Stimulated activated CD4-positive, alpha-beta T cell treated with anti-CD3 and anti-CD28 coated beads, TNF-alpha, amount 100 ng/mL, for 24 hours (primary cell): ENCODE measurements around the gene MYO18B.

Experiments used
- DNase-seq, 3 experiments: peaks; one replicate each; pipeline ENCODE4 v3.0.0-alpha.2; 2020; ENCODE audit warnings: low read depth in 3 of 3

Gene MYO18B

DNA sequence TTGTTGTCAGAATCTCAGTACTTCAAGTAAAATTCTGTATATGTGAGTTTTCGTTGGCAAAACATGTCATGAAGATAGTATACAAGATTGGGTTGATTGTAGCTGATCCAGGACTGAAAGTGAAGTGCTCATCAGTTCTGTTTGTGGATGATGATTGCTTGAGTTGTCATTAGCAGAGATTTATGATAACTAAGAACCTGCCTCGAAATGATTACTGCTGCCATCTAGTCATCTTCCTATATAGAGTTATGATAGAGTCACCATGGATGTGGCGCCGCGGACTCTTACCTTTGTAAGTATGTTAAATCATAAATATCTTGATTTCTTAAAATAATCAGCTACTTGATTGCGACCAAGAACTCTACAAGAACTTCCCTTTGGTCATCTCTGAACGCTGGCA, 27.9 kb upstream of the MYO18B start:
- no peak for DNase-seq

DNA sequence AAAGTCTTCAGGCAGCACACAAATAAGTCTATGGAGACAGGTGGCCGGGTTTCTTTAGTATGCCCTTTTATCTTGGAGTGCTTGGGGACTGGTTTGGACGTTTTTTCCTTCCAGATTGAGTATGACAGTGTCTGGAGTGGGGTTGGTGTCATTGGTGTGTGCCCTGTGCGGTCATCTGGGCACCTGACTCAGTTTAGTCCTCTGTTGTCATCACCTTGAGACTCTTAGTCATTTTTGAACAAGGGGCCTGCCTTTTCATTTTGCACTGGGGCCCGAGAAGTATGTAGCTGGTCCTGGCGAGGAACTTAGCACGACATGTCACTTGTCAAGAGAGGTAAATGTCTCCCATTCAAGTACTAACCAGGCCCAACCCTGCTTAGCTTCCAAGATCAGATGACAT, 27.2 kb upstream of the MYO18B start:
- no peak for DNase-seq

DNA sequence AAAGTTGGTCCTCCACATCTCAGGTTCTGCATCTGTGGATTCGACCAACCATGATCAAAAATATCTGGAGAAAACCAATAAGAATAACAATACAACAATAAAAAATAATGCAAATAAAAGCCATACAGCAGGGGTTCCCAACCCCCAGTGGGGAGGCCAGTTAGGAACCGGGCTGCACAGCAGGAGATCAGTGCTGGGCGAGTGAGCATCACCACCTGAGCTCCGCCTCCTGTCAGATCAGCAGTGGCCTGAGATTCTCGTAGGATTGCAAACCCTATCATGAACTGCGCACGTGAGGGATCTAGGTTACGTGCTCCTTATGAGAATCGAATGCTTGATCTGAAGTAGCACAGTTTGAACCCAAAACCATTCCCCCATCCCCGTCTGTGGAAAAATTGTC, 25.4 kb upstream of the MYO18B start:
- DNase-seq, result no peak

DNA sequence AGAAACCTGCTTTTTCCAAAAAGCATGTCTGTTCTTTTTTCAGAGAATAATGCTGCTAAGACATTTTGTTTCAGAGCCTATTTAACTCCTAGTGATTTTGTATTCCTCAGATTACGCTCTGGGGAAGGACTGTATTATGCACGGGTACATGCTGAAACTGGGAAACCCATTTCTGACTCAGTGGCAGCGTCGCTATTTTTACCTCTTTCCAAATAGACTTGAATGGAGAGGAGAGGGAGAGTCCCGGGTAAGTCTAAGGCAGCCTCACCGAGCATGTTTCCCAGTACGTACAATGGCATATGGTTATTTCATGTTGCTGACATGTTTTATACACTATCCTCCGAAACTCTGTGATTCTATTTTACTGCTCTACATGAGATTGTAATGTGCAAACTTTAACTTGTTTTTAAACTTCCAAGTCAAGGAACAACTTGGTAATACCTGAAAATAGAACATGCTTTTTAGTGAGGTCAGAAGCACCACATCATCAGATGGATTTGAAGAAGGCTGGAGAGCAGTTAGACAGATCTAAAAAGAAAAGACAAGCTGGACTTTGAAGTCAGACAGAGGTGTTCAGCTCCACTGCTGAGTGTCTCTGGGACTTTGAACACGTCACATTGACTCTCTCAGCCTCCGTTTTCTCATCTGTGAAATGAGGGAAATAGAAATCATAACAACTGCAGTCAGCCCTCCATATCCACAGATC, 23.7 kb upstream of the MYO18B start:
- no peak for DNase-seq

DNA sequence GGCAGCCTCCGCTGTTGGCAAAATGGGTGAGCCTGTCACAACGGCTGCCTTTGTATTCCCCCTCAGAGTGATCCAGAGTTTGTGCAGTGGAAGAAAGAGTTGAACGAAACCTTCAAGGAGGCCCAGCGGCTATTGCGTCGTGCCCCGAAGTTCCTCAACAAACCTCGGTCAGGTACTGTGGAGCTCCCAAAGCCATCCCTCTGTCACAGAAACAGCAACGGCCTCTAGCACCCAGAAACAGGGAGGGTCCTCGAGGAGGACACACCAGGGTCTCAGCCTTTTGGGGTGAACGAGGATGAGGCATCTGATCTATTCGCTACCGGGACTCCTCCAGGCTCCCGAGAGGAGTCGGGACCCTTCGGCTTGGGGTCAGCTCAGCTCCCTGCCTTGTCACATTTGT, 19.8 kb upstream of the MYO18B start:
- no peak for DNase-seq

DNA sequence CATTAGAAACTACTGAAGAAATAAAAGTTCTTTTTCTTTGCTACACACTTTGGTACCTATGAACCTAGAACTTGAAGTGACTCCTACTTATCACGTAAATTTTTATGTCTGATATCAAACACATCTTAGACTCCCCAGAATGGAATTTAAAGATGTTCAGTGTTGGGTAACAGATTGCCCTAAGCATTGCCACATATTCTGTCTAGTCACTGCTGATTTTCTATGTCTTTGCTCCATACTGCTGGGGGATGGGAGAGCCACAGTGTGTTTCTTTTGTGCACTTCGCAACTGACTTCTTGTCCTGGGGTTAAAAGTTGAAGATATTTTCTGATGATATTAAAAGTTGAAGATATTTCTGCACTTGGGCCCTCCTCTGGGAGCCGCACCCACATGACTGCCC, 19.4 kb upstream of the MYO18B start:
- no peak for DNase-seq

DNA sequence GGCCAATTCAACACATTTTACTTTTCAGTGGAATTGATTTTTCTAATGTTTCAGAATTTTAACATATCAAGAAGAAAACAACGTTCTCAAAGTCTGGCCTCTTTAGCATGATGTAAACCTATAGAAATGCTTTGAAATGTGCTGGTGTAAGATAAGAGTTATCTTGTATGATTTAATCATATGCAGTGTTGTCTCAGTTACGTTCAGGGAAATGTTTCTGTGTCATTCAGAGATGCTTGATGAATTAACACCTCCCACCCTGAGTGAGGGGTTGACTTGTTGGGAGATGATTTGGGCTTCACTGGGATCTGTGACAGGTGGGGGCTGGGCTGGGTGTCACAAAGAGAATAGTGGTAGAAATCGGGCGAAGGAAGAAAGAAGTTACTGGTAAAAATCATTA, 15.7 kb upstream of the MYO18B start:
- no peak for DNase-seq

DNA sequence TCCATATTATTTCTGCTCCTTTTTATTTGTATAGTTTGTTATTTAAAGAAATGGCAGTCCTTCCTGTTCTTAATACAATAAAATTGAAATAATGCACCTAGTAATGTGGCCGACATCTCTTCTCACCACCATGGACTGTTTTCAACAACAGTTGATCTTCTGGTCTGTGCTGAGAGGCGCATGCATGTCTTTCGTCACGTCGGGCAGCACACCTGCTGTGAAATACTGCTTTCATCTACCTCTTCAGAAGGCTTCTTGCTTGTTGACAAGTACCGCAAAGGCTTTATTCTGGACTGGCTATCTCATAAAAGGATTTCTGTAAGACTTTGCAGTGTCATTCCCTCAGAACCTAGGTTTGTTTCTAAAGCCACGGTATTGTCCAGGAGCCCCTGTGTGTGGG, 13.9 kb upstream of the MYO18B start:
- DNase-seq, result no peak

DNA sequence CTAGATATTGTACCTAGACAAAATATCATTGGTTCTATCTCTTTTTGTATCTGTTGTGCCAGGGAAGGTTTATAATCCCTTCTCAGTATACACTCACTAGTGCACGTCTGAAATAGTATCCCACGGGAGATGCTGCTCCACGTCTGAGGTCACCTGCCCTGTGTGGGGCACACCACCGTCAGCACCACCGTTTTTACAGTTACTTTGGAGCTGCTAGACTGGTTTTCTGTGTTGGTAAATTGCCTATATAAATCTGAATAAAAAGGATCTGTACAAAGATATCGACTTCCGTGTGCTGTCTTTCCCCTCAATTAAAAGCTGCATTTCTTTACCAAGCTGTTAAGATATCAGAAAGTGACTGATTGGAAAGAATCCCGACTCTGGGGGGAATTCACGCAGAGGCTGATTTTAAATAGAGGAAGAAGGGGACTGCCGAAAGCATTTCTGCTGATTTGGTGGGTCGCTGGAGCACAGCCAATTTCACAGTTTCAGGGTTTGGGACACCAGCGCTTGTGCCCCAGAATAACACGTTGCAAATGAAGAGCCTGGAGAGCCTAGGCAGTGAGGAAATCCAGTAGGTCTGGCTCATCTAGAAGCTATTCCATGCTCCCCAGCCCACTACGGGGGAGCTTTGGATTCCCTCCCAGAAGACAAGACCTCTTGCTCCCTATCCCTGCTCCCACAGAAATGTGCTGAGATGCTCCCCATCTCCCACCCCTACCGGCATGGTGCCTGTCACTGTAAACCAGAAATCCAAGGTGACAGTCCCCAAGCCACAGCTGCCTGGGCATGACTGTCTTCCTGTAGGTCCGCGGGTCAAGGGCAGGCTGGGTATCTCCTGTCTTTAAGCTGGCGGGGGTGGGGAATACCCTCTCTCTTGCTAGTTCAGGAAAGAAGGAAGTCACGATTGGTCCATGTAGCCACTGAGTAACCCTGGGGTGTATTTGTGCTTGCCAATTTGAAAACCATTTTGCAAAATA, 12.7 kb upstream of the MYO18B start:
- no peak for DNase-seq

DNA sequence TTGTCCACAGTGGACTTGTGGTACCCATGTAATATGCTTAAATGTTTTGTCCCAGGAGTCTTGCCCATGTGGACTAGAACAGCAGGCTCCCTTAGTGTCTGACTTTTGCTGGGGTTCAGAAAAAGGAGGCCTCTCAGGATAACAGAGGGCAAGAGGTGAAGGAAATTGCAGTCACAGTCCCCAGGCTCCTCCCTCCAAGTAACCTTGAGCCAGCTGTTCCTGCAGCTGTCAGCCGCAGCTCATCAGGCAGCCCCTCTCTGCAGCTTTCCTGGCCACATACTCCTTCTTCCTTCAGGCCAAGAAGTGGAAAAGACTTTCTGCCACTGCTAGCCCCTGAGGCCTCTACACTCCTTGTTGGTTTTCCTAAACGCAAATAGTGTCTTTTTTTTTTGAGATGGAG, 6.3 kb upstream of the MYO18B start:
- DNase-seq, result no peak

DNA sequence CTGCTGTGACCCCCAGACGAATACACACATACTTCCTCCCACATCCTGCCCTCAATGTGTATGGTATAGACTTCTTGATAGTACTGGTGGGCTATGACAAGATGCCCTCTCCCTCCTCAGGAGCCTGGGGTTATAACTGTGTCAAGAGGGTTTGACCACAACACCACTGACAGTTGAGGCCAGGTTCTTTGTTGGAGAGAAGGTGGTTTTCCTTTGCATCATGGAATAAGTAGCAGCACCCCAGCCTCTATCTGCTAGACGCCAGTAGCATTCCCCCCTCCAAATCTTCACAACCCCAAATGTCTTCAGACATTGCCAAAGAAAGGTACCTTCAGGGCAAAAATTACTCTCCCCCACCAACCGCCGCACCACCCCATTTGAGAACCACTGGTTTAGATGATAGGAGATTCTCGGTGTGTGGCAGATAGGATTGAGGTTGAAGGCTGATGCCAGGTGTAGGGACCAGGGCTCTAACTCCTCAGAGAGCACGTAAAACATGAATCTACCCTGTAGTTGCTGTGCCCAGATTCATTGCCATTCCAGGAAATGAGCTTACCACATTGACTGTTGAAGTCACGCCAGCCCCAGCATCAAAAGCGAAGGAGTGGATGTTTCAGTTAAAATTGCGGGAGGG, 5.5 kb upstream of the MYO18B start:
- DNase-seq, result peak in 1 of 3 experiments; percentile 37

DNA sequence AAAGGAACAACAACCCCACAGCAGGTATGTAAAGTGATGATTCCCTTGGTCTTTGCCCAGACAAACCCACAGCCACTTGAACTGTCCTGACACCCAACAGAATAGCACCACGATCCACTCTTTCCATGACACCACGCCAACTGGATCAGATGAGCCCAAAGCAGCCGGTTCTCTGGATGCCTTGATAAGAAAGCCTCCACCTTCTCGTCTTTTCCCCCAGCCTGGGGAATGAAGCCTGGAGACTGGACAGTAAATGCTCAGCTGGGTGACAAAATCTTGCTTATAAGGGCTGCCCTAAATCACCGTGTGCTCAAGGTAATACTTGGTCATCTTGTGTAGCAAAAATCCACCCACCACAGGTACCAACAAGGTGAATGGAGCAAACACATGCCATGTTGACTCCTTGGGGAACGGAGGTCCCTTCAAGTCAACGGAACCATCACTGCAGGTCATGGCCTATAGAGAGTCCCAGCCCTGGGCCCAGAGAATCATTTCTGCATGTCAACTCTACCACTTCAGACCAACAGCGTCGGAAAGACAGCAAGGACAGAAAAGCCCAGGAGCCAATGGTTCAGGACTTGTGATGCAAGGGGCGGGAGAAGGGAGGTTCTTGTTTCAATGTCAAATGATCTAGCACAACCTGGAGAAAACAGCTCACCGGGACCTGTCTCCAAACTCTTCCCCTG, 2.2 kb upstream of the MYO18B start:
- DNase-seq, result no peak

DNA sequence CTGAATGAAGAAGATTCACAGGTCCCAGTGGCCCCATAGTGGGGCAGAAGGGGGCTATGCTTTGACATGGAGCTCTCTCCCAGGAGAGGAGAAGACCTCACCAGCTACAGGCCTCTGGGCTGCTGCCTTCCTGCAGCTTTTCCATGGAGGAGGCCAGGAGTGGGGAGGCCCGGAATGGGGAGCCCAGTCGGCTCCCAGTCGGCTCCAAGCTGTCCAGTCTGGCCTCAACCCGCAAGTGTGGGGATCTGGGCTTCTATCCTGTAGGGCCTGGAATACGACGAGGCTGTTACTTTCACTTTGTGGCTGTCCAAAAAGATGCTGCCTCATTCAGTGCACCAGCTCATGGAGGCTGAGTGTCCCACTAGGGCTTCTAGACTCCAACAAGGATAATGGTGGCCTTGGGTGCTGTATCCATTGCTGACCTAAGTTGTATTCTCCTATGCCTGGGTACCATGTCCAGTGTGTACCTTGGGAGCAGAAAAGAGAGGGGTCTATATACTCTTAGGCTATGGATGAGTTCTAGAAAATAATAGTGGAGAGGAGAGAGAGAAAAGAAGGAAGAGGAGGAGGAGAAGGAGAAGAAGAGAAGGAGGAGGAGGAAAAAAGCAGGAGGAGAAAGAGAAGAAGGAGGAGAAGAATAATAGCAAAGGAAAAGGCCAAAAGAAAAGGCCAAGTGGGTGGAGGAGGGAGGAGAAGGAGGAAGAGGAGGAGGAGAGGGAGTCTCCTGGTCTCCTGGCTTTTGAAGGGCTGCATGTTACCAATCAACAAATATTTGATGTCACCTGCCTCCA, 1.1 kb downstream of the MYO18B start:
- no peak for DNase-seq

DNA sequence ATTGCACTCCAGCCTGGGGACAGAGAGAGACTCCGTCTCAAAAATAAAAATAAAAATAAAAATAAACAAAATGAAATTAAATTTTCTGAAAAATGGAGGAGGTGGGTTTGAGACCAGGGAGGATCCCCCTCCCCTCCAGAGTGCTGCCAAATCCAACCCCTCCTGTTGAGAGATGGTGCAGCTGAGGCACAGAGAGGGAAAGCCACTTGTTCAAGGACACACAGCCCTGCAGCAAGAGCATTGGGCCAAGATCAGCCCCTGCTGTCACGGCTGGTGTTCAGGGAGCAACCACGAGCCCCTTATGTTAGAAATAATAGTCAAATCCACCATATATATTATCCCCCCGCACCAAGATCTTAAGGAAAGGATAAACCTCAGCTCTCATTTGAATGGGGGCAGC, 2.7 kb downstream of the MYO18B start:
- DNase-seq, result no peak

DNA sequence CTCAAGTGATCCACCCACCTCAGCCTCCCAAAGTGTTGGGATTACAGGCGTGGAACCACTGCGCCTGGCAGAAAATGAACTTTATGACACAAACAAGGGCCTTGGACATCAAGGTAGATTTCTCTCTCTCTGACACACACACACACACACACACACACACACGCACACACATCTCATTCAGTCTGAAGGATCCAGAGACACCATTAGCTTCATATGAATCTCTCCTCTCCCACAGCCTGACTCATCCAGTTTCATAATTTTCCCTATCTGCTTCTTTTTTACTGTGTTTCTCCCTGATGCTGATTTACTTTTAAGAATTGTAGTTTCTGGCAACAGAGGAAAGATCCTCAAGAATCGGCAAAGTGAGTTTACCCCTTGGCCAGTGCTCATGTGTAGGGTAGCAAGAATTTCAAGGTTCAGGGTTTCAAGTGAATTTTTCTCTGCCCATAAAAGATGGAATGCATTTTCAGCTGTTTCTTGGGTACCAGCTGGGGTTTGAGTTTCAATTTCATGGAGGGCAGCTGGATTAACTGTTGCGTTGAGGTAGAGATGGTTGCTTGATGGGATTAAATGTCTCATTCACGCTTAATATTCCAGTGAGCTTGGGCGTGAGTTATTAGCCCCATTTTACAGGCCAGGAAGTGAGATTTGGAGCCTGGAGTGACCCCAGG, 3.5 kb downstream of the MYO18B start:
- DNase-seq, result no peak

DNA sequence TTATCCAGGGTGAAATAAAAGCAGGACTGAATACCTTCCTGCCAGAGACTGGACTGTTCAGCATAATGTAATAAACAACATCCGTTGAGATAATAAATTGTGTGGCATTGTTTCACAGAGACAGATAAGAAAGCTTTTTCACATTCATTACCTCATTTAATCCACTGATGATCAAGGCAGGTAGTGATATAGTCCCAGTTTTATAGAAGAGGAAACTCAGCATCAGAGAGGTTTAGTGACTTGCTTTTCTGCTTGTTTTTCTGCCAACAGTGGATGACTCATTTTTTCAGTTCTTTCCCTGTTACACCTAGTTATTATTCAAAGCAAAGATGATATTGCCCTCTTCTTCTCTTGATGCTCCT, 4.0 kb downstream of the MYO18B start:
- DNase-seq, result no peak

DNA sequence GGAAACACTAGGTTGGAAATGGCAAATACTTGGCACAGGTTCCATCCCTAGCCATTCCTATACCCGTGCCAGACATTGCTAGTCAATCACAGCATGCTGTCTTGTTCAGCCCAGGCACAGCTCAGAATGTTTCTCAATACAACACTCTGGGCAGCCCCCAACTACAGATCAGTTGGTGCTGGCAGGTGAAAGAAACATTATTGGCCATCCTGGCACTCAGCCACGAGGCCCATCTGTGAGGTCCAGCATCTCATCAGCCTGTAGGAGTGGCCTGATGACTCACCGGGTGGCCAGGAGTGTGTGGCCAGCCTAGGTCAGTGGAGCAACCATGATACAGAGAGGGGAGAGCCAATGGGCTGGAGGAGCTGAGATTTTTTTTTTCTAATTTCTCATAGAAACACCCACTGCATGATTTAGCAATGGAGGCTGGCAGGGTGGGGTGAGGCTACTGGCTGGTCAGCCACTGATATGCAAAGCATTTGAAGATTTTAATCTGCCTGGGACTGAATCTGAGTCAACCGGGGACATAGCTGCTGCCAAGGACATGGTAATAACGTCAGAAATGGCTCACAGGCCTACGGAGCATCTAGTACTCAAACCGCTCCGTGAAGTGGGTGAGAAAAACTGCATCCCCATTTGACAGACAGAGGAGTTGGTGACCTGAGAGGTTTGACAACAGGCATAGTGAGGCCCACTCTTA, 5.4 kb downstream of the MYO18B start:
- no peak for DNase-seq

DNA sequence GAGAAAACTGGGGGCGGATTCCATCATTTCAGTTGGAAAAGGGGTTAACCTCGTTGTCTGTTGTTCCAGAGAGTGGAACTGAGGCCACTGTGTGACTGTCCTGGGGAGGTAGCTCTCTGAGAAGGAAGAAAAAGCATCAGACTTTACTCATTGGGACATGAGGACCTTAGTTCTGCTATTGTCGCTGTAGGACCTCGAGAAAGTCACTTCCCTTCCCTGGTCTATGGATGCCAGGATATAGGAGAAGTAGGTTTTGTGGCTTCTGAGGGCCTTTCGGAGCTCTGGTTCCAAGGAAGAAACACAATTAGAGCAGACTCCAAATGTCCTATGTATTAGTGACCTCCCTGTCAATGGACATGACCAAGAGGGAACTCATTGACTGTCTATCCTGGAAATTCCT, 6.2 kb downstream of the MYO18B start:
- DNase-seq, result no peak

DNA sequence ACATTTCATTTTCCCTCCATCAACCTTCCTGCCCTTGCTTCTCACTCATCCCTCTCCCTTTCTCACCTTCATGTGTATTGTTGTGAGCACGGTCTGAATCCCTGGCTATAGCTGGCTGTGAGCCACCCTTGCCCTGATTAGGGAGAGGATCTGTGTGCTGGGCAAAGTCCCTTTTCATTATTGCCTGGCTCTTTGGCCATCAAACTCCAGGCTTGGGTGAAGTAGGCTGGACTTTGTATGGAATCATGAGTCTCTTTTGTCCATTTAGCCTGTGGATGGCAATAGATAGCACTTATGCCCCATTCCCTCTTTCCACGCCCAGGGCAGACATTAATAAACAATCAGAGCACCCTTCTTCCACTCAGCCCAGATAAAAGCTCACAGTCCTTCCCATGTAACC, 6.7 kb downstream of the MYO18B start:
- no peak for DNase-seq
